WI38 (cell line): ENCODE data around the gene MS4A15.

Experiments
- H3K4me3 ChIP-seq: 2 replicates; pipeline ENCODE4 v1.5.1; 2011; ENCODE audit warnings: low read depth, mild to moderate bottlenecking, control low read depth, low read length
- CTCF ChIP-seq: IDR thresholded peaks from 2 replicates; pipeline ENCODE4 v1.5.1; 2012; ENCODE audit warnings: low read depth, mild to moderate bottlenecking, control low read depth, low read length

The MS4A15 gene

DNA sequence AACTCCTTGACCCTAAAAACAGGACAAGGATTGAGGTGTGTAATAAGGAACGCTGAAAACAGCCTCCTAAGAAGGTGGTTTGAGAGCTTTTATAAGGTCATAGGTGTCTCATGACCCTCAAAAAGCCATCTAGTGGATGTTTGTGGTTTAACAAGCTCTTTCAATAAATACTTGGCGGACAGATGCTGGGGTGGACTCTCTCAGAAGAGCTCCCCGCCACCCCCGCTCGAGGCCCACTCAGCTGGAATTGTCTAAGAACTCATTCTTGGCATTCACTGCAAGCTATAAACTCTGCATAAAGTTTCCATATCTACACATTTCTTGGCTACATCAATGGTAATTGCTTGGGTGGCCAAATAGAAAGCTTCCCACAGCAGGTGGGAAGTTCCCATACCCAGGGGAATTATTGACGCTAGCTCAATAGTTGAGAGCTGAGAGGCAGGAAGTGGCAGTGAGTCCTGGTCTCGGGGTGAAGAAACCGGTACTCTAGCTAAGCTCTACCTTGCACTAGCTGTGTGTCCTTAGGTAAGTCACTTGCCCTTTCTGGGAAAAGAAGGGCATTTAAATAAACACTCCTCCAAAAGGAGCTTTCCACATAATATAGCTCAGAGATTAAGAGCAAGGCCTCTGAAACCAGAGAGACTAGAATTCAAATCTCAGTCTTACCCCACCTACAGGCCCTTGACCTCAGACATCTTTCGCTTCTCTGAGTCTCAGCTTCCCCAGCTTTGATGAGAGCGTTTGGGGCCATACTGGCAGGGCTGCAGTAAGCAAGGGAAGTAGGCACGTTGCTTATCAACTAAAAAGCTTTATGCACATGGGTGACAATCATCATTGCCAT, 6.4 kb downstream of the MS4A15 start:
- no peak overlapping the region for H3K4me3 ChIP-seq
- 0 out of 2 replicates have a peak, but pooled peaks have one; percentile 22 for TF ChIP-seq CTCF

GRCh38 chr11:60763692-60764369, 7.2 kb downstream of the MS4A15 start:
- H3K4me3 ChIP-seq, result no peak overlapping the region
- no peak for TF ChIP-seq CTCF

DNA sequence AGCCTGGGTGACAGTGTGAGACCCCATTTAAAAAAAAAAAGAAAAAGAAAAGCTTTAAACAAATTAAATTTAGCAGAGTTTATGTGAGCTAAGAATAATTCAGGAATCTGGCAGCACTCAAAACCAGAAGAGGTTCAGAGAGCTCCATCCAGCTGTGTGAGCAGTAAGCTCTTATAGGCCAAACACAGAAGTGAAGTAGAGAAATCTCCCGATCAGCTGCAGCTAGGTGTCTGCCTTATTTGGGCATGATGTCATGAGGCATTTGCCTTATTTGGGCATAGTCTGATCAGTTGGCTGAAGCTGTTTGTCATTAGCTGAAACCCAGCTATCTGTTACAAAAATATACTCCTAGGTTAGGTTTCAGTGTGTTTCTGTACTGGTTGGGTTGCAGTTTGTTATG, 8.2 kb downstream of the MS4A15 start:
- no peak for TF ChIP-seq CTCF
- no peak overlapping the region for H3K4me3 ChIP-seq

GRCh38 chr11:60765355-60765754, 8.7 kb downstream of the MS4A15 start:
- no peak overlapping the region for H3K4me3 ChIP-seq

DNA sequence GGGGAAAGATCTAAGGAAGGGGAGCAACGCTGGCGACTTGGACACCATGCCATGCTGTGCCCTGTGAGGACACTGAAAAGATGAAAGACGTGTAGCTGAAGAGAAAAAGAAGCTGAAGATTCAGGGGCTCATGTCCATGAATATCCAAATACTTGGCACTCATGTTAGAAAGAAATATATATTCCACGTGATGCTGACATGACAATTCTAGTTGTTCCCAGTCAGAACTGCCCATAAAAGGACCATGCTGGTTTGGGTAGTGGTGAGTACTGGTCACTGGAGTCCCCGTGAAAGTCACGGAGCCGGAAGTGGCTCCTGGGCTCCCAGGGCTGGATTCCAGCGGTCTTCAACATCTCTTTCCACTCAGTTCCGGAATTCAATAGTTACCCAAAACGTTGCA, 9.9 kb downstream of the MS4A15 start:
- no peak for TF ChIP-seq CTCF
- no peak overlapping the region for H3K4me3 ChIP-seq

More at GRCh38 chr11:60765355-60765754, 8.7 kb downstream of the MS4A15 start:
- TF ChIP-seq CTCF, result no peak

- TF ChIP-seq CTCF, result peak; percentile 45
- no peak overlapping the region for H3K4me3 ChIP-seq
Observed at GRCh38 chr11:60767388-60767811, 10.7 kb downstream of the MS4A15 start.

DNA sequence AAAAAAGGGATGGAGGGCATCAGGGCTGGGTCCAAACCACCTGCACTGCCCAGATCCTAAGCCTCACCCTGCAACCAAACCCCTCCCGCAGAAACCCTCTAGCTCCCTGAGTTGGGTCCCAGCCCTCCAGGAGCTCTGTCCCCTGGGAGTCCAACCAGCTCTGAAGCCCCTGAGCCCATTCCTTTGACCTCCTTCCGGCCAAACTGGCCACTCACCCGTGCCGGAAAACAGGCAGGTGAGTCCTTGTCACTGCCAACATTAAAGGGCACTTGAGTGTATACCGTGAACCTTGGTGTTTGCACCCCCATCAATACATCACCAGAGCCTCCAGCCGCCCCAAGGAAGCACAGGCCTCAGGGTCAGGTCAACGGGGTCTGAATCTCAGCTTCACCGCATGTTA, 11.5 kb downstream of the MS4A15 start:
- no peak overlapping the region for H3K4me3 ChIP-seq
- no peak for TF ChIP-seq CTCF
